Measurements from ENCODE around the gene TEAD2. TPM values are rescaled to one million over a fixed set of nuclear protein-coding genes. Genes with fewer than 3 reads are reported as not detected.
"Not testable (repeated sequence)": the region's sequence is repeated elsewhere in the genome, so short reads cannot be mapped to it uniquely, and the experiment has no call there.

TEAD2 gene
- polyA plus RNA-seq, 2 donors, result 6.0 to 8.3 TPM

DNA sequence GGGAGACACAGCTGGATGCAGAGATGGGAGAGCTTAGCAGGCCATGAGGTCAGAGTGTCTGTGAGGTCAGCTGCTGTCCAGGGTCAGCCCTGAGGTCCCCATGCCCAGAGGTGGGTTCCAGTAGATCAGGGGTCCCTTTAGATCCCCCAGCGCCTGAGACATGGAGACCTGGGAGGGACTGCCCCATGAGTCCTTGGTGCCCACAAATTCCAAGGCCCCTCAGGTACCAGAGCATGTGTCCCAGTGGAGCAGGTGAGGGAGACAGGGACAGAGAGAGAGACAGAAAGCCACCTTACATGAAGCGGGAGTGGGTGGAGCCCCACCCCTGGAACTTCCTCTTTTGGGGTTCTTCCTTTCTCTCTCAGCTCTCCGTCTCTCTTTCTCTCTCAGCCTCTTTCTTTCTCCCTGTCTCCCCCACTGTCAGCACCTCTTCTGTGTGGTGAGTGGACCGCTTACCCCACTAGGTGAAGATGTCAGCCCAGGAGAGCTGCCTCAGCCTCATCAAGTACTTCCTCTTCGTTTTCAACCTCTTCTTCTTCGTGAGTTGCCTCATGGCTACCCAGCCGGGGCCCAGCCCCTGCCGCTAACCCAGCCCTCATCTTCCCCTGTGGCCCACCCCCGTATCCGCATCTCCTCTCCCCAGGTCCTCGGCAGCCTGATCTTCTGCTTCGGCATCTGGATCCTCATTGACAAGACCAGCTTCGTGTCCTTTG is 27.0 kb downstream of the TEAD2 start, which contains the start of gene CD37:
TSS of gene CD37 (plus strand) at position 336 of the 713 bp plus-strand sequence. CDS start at position 471, 135 bp downstream.
- H3K9me3 ChIP-seq (ENCODE audit: control insufficient read depth in 2 of 2, insufficient read depth in 1 of 2, low read depth in 1 of 2, low read length in 1 of 2), result no peaks in the 10 kb centered on the region
- H3K4me1 ChIP-seq (ENCODE audit: control insufficient read depth in 2 of 2, insufficient read depth in 2 of 2, low read length in 1 of 2), result peaks cover 0 to 18% of the 10 kb centered on the region in 2 donors
- WGBS, 2 donors, result 73 to 74% methylated on average over 13 of the region's 13 CpGs
- H3K27ac ChIP-seq (ENCODE audit: low read depth in 2 of 2, low read length in 1 of 2), result peak within 1 kb of the TSS in 1 of 2 donors; percentile 2
- peak within 1 kb of the TSS in 1 of 2 donors; percentile 24 for H3K4me3 ChIP-seq (ENCODE audit: low read depth in 1 of 2, low read length in 2 of 2)
- no peaks in the 10 kb centered on the region for H3K36me3 ChIP-seq (ENCODE audit: control insufficient read depth in 2 of 2, insufficient read depth in 2 of 2, low read length in 1 of 2)
- H3K27me3 ChIP-seq (ENCODE audit: control insufficient read depth in 1 of 2, insufficient read depth in 2 of 2, low read length in 2 of 2), result no peaks in the 10 kb centered on the region

DNA sequence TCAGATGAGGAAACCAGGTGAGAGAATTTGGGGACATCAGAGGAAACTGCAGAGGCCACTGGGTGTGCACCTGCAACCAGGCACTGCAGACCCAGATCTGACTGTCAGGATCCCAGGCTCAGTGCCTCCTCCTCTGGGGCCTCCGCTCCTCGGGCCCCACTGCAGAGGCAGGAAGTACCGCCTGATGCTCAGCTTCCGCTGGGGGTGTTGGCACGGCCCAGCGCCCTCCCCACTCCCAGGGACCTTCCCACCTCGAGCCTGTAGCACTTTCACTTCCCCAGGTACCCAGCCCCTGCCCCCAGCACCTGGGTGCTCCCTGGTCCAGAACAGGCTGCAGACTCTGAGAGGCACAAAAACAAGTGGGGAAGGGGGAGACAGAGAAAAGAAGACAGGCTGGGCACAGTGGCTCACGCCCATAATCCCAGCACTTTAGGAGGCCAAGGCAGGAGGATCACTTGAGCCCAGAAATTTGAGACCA is 28.4 kb downstream of the TEAD2 start:
- H3K9me3 ChIP-seq (ENCODE audit: control insufficient read depth in 2 of 2, insufficient read depth in 1 of 2, low read depth in 1 of 2, low read length in 1 of 2), result no peaks in the 10 kb centered on the region
- H3K27me3 ChIP-seq (ENCODE audit: control insufficient read depth in 1 of 2, insufficient read depth in 2 of 2, low read length in 2 of 2), result no peaks in the 10 kb centered on the region
- no peaks in the 10 kb centered on the region for H3K36me3 ChIP-seq (ENCODE audit: control insufficient read depth in 2 of 2, insufficient read depth in 2 of 2, low read length in 1 of 2)
- 36 to 55% methylated on average over 8 of the region's 8 CpGs for WGBS, 2 donors
- peaks cover 0 to 11% of the 10 kb centered on the region in 2 donors for H3K4me1 ChIP-seq (ENCODE audit: control insufficient read depth in 2 of 2, insufficient read depth in 2 of 2, low read length in 1 of 2)
- H3K27ac ChIP-seq (ENCODE audit: low read depth in 2 of 2, low read length in 1 of 2), result peak overlapping the region in 1 of 2 donors; percentile 2
- H3K4me3 ChIP-seq (ENCODE audit: low read depth in 1 of 2, low read length in 2 of 2), result no peak overlapping the region

DNA sequence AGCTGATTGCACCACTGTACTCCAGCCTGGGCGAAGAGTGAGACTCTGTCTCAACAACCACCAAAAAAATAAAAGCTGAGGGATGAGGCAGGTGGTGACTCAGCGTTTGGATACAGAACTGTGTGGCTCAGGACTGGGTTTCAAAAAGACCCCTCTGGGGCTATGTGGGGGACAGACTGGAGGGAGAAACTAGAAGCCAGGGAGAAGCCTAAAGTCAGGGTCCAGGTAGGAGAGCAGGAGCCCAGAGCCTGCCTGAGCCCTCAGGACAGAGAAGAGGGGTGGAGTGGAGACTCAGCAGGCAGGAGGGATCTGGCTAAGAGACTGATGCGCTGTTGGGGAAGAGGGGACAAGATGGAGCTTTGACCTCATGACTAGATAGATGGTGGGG is 28.8 kb downstream of the TEAD2 start:
- H3K27ac ChIP-seq (ENCODE audit: low read depth in 2 of 2, low read length in 1 of 2), result no peak overlapping the region

DNA sequence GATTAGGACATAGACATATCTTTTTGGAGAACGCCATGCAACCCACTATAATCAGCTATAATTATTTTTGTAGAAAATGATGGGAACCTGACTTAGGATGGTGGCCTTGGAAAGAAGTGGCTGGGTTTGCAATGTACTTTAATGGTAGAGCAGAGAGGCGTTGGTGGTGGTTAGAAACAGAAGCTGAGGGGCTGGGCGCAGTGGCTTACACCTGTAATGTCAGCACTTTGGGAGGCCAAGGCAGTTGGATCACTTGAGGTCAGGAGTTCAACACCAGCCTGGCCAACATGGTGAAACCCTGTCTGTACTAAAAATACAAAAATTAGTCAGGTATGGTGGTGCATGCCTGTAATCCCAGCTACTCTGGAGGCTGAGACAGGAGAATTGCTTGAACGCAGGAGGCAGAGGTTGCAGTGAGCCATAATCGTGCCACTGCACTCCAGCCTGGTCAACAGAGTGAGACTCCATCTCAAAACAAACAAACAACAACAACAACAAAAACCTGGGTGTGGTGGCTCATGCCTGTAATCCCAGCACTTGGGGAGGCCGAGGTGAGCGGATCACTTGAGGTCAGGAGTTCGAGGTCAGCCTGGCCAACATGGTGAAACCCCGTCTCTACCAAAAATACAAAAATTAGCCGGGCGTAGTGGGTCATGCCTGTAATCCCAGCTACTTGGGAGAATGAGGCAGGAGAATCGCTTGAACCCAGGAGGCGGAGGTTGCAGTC is 29.4 kb downstream of the TEAD2 start:
- H3K27ac ChIP-seq (ENCODE audit: low read depth in 2 of 2, low read length in 1 of 2); H3K4me1 ChIP-seq (ENCODE audit: control insufficient read depth in 2 of 2, insufficient read depth in 2 of 2, low read length in 1 of 2); H3K4me3 ChIP-seq (ENCODE audit: low read depth in 1 of 2, low read length in 2 of 2); H3K27me3 ChIP-seq (ENCODE audit: control insufficient read depth in 1 of 2, insufficient read depth in 2 of 2, low read length in 2 of 2); H3K9me3 ChIP-seq (ENCODE audit: control insufficient read depth in 2 of 2, insufficient read depth in 1 of 2, low read depth in 1 of 2, low read length in 1 of 2); H3K36me3 ChIP-seq (ENCODE audit: control insufficient read depth in 2 of 2, insufficient read depth in 2 of 2, low read length in 1 of 2): not testable (repeated sequence)
- WGBS, 2 donors, result 92 to 94% methylated on average over 13 of the region's 13 CpGs

More for the DNA sequence above, 28.8 kb downstream of the TEAD2 start:
- no peaks in the 10 kb centered on the region for H3K36me3 ChIP-seq (ENCODE audit: control insufficient read depth in 2 of 2, insufficient read depth in 2 of 2, low read length in 1 of 2)
- peaks cover 0 to 8% of the 10 kb centered on the region in 2 donors for H3K4me1 ChIP-seq (ENCODE audit: control insufficient read depth in 2 of 2, insufficient read depth in 2 of 2, low read length in 1 of 2)
- H3K9me3 ChIP-seq (ENCODE audit: control insufficient read depth in 2 of 2, insufficient read depth in 1 of 2, low read depth in 1 of 2, low read length in 1 of 2), result no peaks in the 10 kb centered on the region
- H3K27me3 ChIP-seq (ENCODE audit: control insufficient read depth in 1 of 2, insufficient read depth in 2 of 2, low read length in 2 of 2), result no peaks in the 10 kb centered on the region
- 69 to 72% methylated on average over 3 of the region's 3 CpGs for WGBS, 2 donors
- no peak overlapping the region for H3K4me3 ChIP-seq (ENCODE audit: low read depth in 1 of 2, low read length in 2 of 2)

DNA sequence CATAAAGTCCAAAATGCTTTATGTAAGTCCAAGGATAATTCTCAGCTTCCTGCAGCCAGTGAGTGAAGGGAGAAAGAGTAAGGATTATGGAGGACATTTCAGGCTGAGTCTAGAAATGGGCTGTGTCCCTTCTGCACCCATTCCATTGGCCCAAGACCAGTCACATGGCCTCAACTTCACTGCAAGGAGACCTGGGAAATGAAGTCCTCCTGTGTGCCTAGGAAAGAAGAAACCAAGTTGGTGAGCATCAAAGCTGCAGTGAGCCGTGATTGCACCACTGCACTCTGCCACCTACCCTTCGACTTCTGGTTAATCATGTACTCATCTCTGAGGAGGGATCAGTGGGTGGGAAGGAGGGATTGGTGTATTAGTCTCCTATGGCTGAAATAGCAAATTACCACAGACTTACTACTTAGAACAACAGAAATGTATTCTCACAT is 30.6 kb downstream of the TEAD2 start:
- H3K27ac ChIP-seq (ENCODE audit: low read depth in 2 of 2, low read length in 1 of 2), result no peak overlapping the region
- no peaks in the 10 kb centered on the region for H3K27me3 ChIP-seq (ENCODE audit: control insufficient read depth in 1 of 2, insufficient read depth in 2 of 2, low read length in 2 of 2)
- no peaks in the 10 kb centered on the region for H3K9me3 ChIP-seq (ENCODE audit: control insufficient read depth in 2 of 2, insufficient read depth in 1 of 2, low read depth in 1 of 2, low read length in 1 of 2)
- H3K4me3 ChIP-seq (ENCODE audit: low read depth in 1 of 2, low read length in 2 of 2), result no peak overlapping the region
- WGBS, 2 donors, result 59 to 74% methylated on average over 2 of the region's 2 CpGs
- no peaks in the 10 kb centered on the region for H3K36me3 ChIP-seq (ENCODE audit: control insufficient read depth in 2 of 2, insufficient read depth in 2 of 2, low read length in 1 of 2)
- peaks cover 0 to 6% of the 10 kb centered on the region in 2 donors for H3K4me1 ChIP-seq (ENCODE audit: control insufficient read depth in 2 of 2, insufficient read depth in 2 of 2, low read length in 1 of 2)

DNA sequence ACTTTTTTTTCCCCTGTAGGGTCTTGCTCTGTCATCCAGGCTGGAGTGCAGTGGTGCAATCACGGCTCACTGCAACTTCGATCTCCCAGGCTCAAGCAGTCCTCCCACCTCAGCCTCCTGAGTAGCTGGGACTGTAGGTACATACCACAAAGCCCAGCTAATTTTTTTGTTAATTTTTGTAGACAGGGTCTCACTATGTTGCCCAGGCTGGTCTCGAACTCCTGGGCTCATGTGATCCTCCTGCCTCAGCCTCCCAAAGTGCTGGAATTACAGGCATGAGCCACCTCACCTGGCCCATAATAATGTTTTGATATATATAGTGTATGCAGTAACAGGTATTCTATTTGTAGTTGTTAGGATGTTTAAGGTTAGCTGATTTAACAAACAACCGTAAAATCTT is 31.0 kb downstream of the TEAD2 start:
- not testable (repeated sequence) for H3K9me3 ChIP-seq (ENCODE audit: control insufficient read depth in 2 of 2, insufficient read depth in 1 of 2, low read depth in 1 of 2, low read length in 1 of 2); H3K4me1 ChIP-seq (ENCODE audit: control insufficient read depth in 2 of 2, insufficient read depth in 2 of 2, low read length in 1 of 2); H3K4me3 ChIP-seq (ENCODE audit: low read depth in 1 of 2, low read length in 2 of 2); H3K27ac ChIP-seq (ENCODE audit: low read depth in 2 of 2, low read length in 1 of 2); H3K27me3 ChIP-seq (ENCODE audit: control insufficient read depth in 1 of 2, insufficient read depth in 2 of 2, low read length in 2 of 2); H3K36me3 ChIP-seq (ENCODE audit: control insufficient read depth in 2 of 2, insufficient read depth in 2 of 2, low read length in 1 of 2)
- 94 to 96% methylated on average over 4 of the region's 4 CpGs for WGBS, 2 donors

DNA sequence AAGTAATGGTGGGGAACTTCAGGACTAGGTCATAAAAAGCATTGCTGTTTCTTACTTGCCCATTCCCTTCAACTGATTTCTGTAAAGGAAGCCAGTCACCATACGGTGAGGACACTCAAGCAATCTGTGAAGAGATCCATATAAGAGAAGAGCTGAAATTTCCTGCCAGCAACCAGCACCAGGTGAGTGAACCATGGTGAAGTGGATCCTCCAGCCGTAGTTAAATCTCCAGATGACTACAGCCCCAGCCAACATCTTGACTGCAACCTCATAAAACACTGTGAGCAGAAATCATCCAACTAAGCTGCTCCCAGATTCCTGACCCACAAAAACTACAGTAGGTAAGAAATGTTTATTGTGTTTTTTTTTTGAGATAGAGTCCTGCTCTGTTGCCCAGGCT is 33.5 kb downstream of the TEAD2 start:
- WGBS, 2 donors, result 87 to 99% methylated on average over 2 of the region's 2 CpGs
- H3K4me1 ChIP-seq (ENCODE audit: control insufficient read depth in 2 of 2, insufficient read depth in 2 of 2, low read length in 1 of 2), result peaks cover 0 to 4% of the 10 kb centered on the region in 2 donors

DNA sequence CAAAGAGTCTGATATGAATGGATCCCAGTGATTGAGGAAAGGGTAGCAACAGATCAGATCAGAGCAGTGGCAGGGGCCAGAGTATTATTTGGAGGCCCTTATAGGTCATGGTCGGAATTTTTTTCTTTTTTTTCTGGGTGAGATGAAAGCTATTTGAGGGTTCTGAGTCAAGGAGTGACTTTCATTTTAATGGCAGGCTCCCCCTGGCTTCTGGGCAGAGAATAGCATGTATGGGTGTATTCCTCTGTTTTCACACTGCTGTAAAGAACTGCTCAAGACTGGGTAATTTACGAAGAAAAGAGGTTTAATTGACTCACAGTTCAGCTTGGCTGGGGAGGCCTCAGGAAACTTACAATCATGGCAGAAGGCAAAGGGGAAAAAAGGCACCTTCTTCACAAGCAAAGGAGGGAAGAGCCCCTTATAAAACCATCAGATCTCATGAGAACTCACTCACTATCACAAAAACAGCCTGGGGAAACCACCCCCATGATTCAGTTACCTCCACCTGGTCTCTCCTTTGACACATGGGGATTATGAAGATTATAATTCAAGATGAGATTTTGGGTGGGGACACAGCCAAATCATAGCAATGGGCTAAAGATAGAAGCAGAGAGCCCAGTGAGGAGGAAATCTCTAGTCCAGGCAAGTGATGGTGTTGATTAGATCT is 34.2 kb downstream of the TEAD2 start:
- 41 to 51% methylated on average over 2 of the region's 2 CpGs for WGBS, 2 donors
- Histone ChIP-seq H3K4me1 (ENCODE audit: control insufficient read depth in 2 of 2, insufficient read depth in 2 of 2, low read length in 1 of 2) (no peaks in the 10 kb centered on the region), H3K4me3 (ENCODE audit: low read depth in 1 of 2, low read length in 2 of 2) (no peak overlapping the region), H3K9me3 (ENCODE audit: control insufficient read depth in 2 of 2, insufficient read depth in 1 of 2, low read depth in 1 of 2, low read length in 1 of 2) (no peaks in the 10 kb centered on the region), H3K27me3 (ENCODE audit: control insufficient read depth in 1 of 2, insufficient read depth in 2 of 2, low read length in 2 of 2) (no peaks in the 10 kb centered on the region), H3K36me3 (ENCODE audit: control insufficient read depth in 2 of 2, insufficient read depth in 2 of 2, low read length in 1 of 2) (no peaks in the 10 kb centered on the region), H3K27ac (ENCODE audit: low read depth in 2 of 2, low read length in 1 of 2) (no peak overlapping the region)

More for the DNA sequence above, 33.5 kb downstream of the TEAD2 start:
- H3K36me3 ChIP-seq (ENCODE audit: control insufficient read depth in 2 of 2, insufficient read depth in 2 of 2, low read length in 1 of 2), result no peaks in the 10 kb centered on the region
- H3K27ac ChIP-seq (ENCODE audit: low read depth in 2 of 2, low read length in 1 of 2), result no peak overlapping the region
- H3K27me3 ChIP-seq (ENCODE audit: control insufficient read depth in 1 of 2, insufficient read depth in 2 of 2, low read length in 2 of 2), result no peaks in the 10 kb centered on the region
- H3K4me3 ChIP-seq (ENCODE audit: low read depth in 1 of 2, low read length in 2 of 2), result no peak overlapping the region
- H3K9me3 ChIP-seq (ENCODE audit: control insufficient read depth in 2 of 2, insufficient read depth in 1 of 2, low read depth in 1 of 2, low read length in 1 of 2), result no peaks in the 10 kb centered on the region

DNA sequence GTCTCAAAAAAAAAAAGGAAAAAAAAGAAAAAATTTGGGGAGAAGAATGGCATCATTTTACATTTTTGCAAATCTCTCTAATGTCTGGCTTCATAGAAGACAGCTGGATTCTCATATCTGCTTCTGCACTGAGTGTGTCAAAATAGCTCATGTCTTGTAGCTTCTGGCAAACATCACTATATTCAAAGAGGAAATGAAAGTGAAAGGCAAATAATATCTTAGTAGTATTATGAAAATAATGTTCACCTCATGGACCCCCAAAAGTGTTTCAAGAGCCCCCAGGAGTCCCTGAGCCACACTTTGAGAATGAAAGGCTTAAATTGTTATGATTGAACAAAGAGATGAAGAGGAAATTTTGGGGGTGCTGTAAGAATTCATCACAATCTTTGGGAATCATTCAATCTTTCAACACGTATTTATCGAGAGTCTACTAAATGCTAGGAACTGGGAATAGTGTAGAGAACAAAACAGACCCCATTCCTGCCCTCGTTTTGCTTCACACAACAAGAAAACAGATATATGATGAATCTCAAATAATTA is 36.0 kb downstream of the TEAD2 start:
- H3K4me3 ChIP-seq (ENCODE audit: low read depth in 1 of 2, low read length in 2 of 2), result no peak overlapping the region
- H3K4me1 ChIP-seq (ENCODE audit: control insufficient read depth in 2 of 2, insufficient read depth in 2 of 2, low read length in 1 of 2), result no peaks in the 10 kb centered on the region
- H3K9me3 ChIP-seq (ENCODE audit: control insufficient read depth in 2 of 2, insufficient read depth in 1 of 2, low read depth in 1 of 2, low read length in 1 of 2), result no peaks in the 10 kb centered on the region
- no peaks in the 10 kb centered on the region for H3K27me3 ChIP-seq (ENCODE audit: control insufficient read depth in 1 of 2, insufficient read depth in 2 of 2, low read length in 2 of 2)
- no peaks in the 10 kb centered on the region for H3K36me3 ChIP-seq (ENCODE audit: control insufficient read depth in 2 of 2, insufficient read depth in 2 of 2, low read length in 1 of 2)
- H3K27ac ChIP-seq (ENCODE audit: low read depth in 2 of 2, low read length in 1 of 2), result no peak overlapping the region
- WGBS, 2 donors, result 90 to 91% methylated on average over 3 of the region's 3 CpGs

Measured in esophagus (tissue), 2 donors.